GM21390 (cell line): ENCODE results near the gene EXD3.
"Not testable (repeated sequence)": the region's sequence is repeated elsewhere in the genome, so short reads cannot be mapped to it uniquely, and the experiment has no call there.

ENCODE experiments used
- ATAC-seq: cut with Tn5 transposase; IDR thresholded peaks from one replicate; pipeline ENCODE4 v1.9.1; 2021; ENCODE audit not compliant: unreplicated experiment

The EXD3 gene

DNA sequence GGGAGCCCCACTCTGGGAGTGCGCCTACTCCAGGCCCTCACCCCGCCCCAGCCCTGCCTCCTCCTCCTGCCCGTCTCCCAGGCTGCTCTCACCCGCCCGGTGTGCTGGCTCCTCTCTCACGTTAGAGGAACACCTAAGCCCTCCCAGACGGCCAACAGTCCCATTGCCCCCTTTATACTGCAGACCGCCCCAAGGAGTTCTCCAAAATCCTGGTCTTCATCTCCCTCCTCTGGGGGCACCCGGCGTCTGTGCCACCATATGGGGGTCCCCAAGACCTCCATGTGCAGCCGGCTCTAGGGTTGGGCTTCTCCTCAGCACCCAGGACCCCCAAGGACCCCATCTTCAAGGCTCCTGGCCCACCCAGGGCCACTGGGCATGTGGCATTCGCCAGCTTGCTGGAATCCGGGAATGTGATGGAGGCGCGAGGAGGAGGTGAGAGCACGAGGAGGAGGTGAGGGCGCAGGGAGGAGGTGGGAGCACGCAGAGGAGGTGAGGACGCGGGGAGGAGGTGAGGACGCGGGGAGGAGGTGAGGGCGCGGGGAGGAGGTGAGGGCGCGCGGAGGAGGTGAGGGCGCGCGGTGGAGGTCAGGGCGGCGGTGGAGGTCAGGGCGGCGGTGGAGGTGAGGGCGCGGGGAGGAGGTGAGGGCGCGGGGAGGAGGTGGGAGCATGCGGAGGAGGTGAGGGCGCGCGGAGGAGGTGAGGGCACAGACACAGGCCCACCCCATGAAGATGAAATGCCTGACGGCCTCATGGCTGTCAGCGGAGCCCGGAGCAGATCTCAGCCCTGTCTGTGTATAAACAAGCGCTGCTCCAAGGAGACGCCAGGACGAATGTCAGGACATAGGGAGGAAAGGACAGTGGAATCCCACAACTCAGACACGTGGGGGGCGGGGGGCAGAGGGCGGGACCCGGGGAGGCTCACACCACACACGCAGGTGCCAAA lies 41.2 kb downstream of the EXD3 start:
- ATAC-seq = no peak

DNA sequence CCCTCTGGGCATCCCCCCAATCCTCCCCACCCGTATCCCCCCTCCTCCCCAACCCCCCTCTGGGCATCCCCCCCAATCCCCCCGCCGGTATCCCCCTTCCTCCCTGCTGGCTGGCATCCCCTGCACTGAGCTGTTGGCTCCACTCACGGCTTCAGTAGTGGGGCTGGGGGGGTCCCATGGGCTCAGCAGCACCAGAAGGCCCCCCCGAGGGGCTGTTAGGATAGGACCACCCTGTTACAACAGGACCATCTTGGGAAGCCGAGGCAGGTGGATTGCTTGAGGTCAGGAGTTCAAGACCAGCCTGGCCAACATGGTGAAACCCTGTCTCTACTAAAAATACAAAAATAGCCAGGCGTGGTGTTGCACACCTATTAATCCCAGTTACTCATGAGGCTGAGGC lies 42.4 kb downstream of the EXD3 start:
- no peak for ATAC-seq

DNA sequence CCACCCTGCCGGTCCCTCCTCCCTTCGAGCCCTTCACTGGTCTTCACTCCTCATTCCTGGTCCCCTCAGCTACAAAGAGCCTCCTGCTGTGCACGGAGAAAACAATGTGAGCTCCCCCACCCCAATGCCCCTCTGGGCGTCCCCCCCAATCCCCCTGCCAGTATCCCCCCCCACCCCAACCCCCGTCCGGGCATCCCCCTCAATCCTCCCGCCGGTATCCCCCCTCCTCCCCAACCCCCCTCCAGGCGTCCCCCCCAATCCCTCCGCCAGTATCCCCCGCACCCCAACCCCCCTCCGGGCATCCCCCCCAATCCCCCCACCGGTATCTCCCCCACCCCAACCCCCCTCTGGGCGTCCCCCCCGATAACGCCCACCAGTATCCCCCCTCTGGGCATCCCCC lies 42.8 kb downstream of the EXD3 start:
- no peak for ATAC-seq

DNA sequence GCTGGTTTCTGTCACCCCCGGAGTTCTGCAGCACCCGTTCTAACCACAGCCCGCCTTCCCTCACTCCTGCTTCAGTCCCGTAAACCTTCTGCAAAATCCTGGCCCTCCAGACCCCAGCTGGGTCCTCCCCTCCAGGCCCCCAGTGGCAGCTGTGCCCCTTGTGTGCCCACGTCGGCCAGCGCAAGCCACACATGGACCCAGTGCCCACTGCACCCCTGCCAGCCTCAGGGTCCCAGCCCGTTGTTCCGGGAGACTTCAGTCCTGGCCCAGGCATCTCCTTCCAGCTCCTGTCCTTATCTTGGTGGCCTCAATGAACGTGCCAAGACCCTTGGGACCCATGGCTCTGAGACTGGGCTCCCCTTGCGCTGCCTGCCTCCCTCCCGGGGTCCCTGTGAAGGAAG lies 43.2 kb downstream of the EXD3 start:
- no peak for ATAC-seq

DNA sequence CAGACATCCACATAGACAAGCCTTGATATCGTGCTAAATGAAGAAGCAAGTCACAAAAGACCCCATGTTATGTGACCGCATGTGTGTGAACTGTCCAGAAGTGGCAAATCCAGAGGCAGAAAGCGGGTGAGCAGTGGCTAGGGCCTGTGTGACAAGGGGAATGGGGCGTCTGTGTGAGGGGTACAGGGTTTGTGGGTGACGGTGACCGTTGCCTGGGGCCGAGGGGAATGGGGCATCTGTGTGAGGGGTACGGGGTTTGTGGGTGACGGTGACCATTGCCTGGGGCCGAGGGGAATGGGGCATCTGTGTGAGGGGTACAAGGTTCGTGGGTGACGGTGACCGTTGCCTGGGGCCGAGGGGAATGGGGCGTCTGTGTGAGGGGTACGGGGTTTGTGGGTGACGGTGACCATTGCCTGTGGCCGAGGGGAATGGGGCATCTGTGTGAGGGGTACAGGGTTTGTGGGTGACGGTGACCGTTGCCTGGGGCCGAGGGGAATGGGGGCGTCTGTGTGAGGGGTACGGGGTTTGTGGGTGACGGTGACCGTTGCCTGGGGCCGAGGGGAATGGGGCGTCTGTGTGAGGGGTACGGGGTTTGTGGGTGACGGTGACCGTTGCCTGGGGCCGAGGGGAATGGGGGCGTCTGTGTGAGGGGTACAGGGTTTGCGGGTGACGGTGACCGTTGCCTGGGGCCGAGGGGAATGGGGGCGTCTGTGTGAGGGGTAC lies 44.1 kb downstream of the EXD3 start:
- ATAC-seq = not testable (repeated sequence)

DNA sequence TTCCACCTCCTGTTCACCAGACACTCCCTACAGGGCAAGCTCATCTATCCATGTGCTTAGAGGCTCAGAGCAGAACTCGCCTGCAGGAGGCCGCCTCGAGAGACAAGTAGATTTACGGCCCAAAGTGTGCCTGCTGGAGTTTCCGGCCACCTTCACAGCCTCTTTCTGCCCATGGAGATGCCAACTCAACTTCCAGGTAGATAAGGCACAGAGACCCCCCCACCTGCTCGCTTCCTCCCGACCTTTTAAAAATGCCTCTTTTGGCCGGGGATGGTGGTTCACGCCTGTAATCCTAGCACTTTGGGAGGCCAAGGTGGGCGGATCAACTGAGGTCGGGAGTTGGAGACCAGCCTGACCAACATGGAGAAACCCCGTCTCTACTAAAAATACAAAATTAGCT lies 46.6 kb downstream of the EXD3 start:
- ATAC-seq = no peak

DNA sequence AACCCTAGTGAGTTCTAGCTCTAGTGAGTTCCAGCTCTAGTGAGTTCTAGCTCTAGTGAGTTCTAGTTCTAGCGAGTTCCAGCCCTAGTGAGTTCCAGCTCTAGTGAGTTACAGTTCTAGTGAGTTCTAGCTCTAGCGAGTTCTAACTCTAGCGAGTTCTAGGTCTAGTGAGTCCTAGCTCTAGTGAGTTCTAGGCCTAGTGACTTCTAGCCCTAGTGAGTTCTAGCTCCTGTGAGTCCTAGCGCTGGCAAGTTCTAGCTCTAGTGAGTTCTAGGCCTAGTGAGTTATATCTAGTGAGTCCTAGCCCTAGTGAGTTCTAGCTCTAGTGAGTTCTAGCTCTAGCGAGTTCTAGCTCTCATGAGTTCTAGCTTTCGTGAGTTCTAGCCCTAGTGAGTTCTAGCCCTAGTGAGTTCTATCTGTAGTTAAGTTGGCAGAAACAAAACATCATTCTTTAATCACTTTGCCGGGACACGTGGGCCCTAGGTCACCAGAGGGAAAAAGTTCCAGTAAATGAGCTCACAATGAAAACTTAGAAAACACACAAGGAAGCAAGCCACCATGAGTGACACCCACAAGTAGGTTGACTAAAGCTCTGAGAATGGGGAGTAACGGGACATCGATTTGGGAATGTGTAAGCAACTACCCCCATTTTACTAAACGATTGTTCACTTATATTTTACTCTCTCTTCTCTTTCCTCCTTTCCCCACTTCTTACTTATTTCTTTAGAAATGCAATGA lies 47.5 kb downstream of the EXD3 start:
- no peak for ATAC-seq

DNA sequence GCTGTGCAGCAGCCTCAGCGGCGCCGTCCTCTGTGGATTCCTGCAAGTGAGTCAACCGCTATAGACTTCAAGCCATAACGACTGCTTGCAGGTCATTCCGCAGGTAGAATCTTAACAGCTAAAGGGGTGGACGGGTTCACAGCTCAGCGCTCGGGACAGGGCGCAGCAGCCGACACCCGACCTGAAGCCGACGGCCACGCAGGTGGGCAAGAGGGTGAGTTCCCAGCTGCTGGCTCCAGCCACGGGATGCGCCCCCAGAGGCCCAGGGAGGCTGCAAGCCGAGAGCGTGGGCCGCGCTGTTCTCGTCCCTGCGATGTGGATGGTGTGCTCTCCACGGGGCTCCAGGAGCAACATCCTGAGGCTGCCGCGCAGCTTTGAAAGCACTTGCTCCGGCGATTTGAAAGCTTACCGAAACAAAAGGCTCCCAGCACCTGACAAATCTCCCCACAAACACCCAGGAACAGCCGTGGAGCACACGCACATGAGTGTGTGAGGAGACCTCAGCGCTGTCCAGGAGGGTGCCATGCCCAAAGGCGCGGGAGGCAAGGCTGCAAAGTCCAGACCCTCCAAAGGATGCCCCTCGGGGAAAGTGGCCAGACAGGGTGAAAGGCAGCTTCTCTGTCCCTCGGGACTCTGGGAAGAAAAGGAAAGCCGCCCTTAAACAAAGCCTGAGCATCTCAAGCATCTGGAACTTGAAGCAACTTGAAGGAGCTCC lies 48.7 kb downstream of the EXD3 start:
- no peak for ATAC-seq

DNA sequence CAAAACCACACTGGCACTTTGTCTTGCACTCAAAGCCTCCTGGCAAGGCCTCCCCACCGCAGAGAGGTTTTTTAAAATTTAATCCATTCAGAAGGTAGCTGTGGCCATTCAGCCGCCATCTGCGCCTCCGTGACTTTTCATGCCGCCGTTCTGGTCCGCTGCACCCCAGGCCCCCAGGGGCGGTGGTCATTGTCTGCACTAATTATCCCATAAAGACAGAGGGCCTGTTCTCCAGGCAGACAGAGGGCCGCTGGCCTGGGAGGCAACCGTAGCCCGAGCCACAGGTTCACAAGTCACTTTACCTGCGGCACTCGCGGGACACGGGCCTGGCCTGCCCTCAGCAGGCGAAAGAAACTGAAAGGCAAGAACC lies 49.4 kb downstream of the EXD3 start:
- no peak for ATAC-seq

DNA sequence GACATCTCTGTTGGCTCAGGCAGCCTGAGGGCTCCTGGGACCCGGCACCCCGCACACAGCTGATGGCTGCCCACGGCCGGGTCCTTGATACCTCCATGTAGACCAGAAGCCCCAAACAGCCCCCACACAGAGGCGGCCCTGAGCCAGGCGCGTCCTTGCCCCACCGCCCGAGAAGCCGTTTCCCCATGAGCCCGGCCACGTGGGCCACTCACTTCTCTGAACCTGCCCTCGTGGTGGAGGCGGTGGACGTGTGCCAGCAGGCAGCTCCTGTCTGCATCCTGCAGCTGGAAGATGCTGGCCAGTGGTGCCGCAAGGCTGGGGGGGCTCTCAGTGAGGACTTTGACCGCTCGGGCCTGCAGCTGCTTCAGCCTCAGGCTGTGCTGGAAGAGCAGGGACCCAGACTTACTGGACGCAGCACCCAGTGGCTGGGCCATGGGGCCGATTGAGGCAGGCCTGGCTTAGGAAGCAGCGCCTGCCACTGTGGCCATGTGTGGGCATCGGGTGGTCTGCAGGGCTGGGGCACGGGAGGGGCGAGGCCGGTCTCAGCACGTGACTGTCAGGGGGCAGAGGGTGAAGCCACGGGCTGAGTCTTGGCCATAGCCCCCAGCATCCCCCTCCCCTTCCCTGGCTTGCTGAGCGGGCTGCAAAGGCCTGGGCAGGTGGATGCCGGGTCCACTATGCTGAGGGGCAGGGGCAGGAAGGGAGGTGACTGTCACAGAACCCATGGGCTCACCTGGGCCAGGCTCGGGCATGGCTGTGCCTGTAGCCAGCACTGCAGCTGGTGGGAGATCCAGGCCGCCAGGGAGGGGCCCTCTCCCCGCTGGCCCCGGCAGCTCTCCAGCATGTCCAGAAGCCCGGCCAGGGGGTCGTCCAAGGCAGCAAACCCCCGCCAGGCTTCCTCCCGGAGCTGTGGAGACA lies 50.0 kb downstream of the EXD3 start:
- no peak for ATAC-seq

DNA sequence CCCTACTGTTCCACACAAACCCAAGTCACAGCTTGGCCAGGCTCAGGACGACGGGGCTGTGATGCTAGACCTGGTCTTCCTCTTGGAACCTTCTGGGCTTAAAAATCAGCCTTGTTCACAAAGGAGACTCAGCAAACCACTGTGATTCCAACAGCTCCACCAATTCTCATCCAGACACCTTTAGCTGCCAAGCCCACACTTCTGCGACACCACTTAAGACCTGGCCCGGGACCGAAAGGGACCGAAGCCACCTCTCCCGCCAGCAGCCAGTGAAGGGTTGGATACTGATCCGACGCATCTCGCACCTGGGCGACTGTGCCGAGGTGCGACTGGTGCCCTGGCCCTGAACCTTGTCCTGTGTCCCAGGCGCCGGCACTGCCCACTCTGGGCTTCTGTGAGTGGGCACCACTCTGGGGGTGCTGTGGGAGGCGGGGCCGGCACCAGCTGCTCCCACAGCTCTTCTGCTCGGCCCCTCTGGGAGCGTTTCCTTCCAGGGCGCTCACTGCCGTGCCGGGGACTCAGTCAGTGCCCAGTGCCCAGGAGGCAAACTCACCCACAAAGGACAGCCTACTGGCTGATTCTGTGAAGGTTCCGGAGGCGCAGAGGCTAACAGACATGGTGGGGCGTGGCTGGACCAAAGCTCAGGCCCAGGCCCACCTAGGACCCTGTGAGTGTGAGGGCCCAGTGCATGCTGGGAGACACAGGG lies 50.9 kb downstream of the EXD3 start:
- no peak for ATAC-seq

DNA sequence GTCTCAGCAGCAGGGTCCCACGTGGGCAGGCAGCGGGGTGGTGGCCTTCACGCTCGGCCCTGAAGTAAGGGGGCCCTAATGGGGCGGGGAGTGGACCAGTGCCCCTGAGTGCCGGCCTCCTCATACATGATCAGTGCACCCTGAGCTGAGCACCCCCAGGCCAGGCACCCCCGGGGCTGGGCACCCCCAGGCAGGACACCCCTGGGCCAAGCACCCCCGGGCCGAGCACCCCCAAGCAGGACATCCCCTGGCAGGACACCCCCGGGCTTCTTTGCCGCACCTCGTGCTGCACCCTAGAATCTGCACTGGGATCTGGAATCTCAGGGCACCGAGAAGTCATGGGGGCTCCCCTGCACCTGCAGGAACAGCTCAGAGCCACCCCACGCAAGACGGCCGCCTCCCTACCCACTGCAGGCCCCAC lies 51.4 kb downstream of the EXD3 start:
- ATAC-seq = no peak

DNA sequence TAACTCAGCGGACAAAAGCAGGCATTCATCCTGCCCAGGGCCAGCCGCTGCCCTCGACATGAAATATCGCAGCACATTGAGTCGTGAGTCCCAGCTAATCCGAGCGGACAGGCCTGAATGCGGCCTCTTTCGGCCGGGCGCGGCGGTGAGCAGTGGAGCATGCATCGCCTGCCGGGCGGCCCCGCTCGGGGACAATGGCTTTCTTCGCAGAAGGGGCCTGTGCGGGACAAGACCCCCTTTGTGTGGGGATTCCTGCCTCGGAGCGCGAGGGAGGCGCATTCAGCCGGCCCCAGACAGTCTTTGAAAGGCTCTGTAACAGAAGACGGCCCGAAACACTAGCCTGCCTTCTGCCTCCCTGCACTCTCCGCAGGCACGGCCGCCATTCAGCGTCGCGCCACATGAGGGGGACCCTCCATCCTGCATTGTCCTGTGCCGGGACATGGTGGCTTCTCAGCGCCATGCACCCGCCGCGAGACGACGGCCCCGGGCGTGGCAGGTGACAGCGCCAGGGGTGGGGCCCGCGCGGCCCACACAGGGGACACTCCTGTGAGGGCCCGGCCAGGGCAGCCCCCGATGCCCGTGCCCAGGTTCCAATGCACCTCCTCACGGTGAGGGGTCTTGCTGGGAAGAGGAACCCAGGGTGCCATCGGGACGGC lies 52.0 kb downstream of the EXD3 start:
- ATAC-seq = no peak

DNA sequence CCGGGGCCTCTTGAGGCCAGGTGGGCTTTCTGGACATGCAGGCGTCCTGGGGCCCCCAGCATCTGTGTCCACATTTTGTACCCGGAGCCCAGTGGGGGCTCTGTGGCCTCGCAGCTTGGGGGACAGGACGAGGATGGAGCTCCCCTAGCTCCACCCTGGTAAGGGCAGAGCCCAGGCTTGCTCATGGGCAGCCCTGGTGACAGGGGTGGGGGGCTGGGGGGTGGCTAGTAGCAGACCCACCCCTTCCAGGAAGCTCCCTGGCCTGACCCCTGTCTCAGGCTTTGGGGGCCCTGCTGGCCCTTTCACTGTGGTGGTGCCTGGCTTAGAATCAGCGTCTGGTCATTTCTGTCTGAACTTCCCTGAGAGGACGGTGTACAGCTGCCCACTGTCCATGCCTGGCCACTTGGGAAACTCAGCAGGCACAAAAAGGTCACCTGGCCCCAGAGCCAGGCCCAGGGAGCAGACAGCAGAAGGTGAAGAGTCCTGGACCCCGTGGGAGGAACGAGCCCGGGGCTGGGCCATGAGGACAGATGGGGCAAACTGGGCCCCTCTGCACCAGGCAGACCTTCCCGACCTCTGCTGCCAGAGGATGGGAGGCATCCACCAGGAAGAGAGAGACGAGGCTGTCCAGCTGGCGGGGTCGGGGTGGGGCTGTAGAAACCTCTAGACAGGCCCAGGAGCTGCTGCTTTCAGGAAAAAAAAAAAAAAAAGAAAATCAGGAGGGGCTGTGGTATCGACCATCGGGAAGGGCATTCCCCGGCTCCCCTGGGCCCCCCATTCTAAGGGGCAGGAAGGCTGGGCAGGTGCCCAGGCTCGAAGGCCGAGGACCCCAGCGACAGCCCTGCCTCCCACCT lies 52.8 kb downstream of the EXD3 start:
- no peak for ATAC-seq

DNA sequence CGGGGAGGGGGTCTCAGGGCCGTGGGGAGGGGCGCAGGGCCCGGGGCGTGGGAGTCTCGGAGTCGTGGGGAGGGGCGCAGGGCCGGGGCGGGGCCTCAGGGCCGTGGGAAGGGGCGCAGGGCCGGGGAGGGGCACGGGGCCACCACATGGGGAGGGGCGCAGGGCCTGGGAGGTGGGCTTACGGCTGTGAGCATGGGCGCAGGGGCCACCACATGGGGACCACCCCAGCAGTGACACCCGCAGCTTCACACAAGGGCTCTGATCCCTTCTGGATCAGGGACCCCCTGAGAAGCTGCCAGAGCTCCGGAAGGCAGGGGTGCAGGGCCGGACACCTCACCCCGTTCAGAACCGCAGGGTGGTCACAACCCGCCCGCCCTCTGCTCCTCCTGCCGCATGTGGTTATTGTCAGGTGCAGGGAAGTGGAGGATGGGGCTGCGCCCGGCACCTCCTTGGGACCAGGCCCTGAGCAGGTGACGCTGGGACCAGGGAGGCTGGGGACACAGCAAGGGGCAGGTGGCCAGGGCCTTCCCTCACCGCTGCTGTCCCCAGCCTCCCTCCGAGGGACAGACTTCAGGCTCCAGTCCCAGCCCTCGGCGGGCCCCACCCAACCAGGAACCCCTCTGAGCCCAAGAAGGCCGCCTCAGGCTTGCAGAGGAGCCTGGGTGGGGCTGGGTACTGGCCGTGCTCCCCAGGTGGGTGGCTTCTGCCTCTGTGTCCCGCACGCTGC lies 53.7 kb downstream of the EXD3 start:
- no peak for ATAC-seq

DNA sequence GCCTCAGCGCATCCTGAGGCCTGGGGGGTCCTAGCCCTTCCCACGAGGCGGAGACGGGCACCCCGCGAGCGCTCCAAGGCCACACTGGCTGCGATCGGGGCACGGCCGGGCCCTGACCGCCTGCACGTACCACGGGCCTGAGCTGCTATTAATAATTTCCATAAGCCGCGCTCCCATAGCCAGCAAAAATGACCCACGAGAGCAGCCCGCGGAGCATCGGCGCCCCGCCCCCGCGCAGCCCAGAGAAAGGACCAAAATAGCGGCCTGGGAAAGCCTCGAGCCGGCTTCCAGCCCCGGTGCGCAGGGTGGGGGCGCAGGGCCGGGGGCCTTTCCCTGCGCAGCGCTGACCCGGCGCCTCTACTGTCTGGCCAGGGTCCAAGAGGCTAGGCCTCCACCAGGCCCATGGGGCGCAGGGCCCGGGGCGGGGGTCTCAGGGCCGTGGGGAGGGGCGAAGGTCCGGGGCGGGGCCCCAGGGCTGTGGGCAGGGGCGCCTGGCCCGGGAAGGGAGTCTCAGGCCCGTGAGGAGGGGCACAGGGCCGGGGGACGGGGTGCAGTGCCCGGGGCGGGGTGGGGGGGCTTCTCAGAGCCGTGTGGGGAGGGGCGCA lies 54.4 kb downstream of the EXD3 start:
- ATAC-seq = no peak
